Measurements from ENCODE around the gene CDC42BPA. TPM values are rescaled to one million over a fixed set of nuclear protein-coding genes. Genes with fewer than 3 reads are reported as not detected.
"Not testable (repeated sequence)": the region's sequence is repeated elsewhere in the genome, so short reads cannot be mapped to it uniquely, and the experiment has no call there.

The CDC42BPA gene
- total RNA-seq, 2 donors from 2014 or later = 1.2 to 2.5 TPM

DNA sequence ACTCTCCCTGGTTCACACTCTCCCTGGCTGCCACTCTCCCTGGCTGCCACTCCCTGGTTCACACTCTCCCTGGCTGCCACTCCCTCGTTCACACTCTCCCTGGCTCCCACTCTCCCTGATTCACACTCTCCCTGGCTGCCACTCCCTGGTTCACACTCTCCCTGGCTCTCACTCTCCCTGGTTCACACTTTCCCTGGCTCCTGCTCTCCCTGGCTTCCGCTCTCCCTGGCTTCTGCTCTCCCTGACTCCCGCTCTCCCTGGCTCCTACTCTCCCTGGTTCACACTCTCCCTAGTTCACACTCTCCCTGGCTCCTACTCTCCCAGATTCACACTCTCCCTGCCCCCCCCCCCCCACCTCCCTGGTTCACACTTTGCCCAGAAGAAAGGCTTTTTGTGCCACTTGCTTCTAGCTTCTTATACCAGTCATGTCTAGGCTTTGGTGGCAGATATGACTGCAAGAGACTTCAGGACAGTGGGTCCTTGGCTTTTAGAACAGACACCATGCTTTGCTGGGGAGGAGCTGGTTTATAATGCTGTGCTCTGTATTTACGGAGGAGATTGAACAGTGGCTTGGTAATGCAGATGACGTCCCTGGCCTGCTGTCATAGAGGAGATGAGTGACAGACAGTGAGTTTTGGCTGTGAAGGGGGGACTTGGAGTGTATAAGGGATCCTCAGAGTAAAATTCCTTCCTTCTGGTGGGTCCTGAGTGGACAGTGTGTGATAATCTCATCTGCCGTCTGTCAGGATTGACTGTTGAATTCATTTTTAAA is 361.2 kb downstream of the CDC42BPA start:
- Mint-ChIP-seq H3K36me3 (ENCODE audit: low read depth) (no peaks in the 10 kb centered on the region), H3K4me3 (no peak overlapping the region), H3K4me1 (peaks cover 25% of the 10 kb centered on the region), H3K27ac (no peak overlapping the region), H3K27me3 (no peaks in the 10 kb centered on the region)
- H3K9me3 ChIP-seq (ENCODE audit: control insufficient read depth, low read length, poor library complexity, severe bottlenecking) = no peaks in the 10 kb centered on the region
- ATAC-seq (no peak), DNase-seq (no peak)

DNA sequence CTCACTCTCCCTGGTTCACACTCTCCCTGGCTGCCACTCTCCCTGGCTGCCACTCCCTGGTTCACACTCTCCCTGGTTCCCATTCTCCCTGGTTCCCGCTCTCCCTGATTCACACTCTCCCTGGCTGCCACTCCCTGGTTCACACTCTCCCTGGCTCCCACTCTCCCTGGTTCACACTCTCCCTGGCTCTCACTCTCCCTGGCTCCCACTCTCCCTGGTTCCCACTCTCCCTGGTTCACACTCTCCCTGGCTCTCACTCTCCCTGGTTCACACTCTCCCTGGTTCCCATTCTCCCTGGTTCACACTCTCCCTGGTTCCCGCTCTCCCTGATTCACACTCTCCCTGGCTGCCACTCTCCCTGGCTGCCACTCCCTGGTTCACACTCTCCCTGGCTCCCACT is 362.4 kb downstream of the CDC42BPA start:
- DNase-seq; H3K4me3 Mint-ChIP-seq; ATAC-seq; H3K36me3 Mint-ChIP-seq (ENCODE audit: low read depth); H3K27ac Mint-ChIP-seq; H3K27me3 Mint-ChIP-seq; H3K9me3 ChIP-seq (ENCODE audit: control insufficient read depth, low read length, poor library complexity, severe bottlenecking): not testable (repeated sequence)
- peaks cover 30% of the 10 kb centered on the region for H3K4me1 Mint-ChIP-seq

GRCh38 chr1:226954777-226955176 is 363.5 kb downstream of the CDC42BPA start:
- no peak overlapping the region for H3K27ac Mint-ChIP-seq
- ATAC-seq (no peak), DNase-seq (no peak)
- no peak overlapping the region for H3K4me3 Mint-ChIP-seq
- peaks cover 32% of the 10 kb centered on the region for H3K4me1 Mint-ChIP-seq
- H3K36me3 Mint-ChIP-seq (ENCODE audit: low read depth) = no peaks in the 10 kb centered on the region
- no peaks in the 10 kb centered on the region for H3K9me3 ChIP-seq (ENCODE audit: control insufficient read depth, low read length, poor library complexity, severe bottlenecking)
- no peaks in the 10 kb centered on the region for H3K27me3 Mint-ChIP-seq

GRCh38 chr1:226954337-226954736 is 364.0 kb downstream of the CDC42BPA start:
- ATAC-seq (no peak), DNase-seq (no peak)
- Mint-ChIP-seq H3K36me3 (ENCODE audit: low read depth) (no peaks in the 10 kb centered on the region), H3K27me3 (no peaks in the 10 kb centered on the region), H3K4me3 (no peak overlapping the region), H3K27ac (no peak overlapping the region), H3K4me1 (peaks cover 29% of the 10 kb centered on the region)
- H3K9me3 ChIP-seq (ENCODE audit: control insufficient read depth, low read length, poor library complexity, severe bottlenecking) = no peaks in the 10 kb centered on the region

GRCh38 chr1:226953175-226953800 is 365.0 kb downstream of the CDC42BPA start:
- H3K4me1 Mint-ChIP-seq = peaks cover 24% of the 10 kb centered on the region
- H3K4me3 Mint-ChIP-seq = no peak overlapping the region

DNA sequence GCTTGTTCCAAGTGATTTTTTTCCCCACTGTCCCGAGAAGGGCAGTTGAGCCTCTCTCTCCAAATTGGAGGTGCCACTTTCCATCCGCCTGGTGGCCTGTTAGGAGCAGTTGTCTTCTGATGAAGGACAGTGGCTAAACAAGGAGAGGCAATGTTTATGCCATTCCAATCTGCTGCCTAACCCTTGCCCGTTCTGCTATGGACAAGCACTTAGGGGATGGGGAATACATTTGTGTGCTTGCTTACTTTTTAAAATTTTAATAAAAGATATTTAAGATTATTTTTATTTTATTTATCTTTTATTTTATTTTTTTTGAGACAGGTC is 366.2 kb downstream of the CDC42BPA start:
- no peak overlapping the region for H3K27ac Mint-ChIP-seq
- DNase-seq (no peak), ATAC-seq (no peak)
- H3K9me3 ChIP-seq (ENCODE audit: control insufficient read depth, low read length, poor library complexity, severe bottlenecking) = no peaks in the 10 kb centered on the region
- no peaks in the 10 kb centered on the region for H3K27me3 Mint-ChIP-seq
- no peak overlapping the region for H3K4me3 Mint-ChIP-seq
- H3K4me1 Mint-ChIP-seq = peaks cover 20% of the 10 kb centered on the region
- H3K36me3 Mint-ChIP-seq (ENCODE audit: low read depth) = no peaks in the 10 kb centered on the region

More at GRCh38 chr1:226953175-226953800, 365.0 kb downstream of the CDC42BPA start:
- H3K9me3 ChIP-seq (ENCODE audit: control insufficient read depth, low read length, poor library complexity, severe bottlenecking) = no peaks in the 10 kb centered on the region
- DNase-seq (no peak), ATAC-seq (no peak)
- H3K27ac Mint-ChIP-seq = no peak overlapping the region
- H3K27me3 Mint-ChIP-seq = no peaks in the 10 kb centered on the region
- H3K36me3 Mint-ChIP-seq (ENCODE audit: low read depth) = no peaks in the 10 kb centered on the region

GRCh38 chr1:226951286-226952117 is 366.8 kb downstream of the CDC42BPA start:
- H3K27ac Mint-ChIP-seq = no peak overlapping the region
- no peaks in the 10 kb centered on the region for H3K36me3 Mint-ChIP-seq (ENCODE audit: low read depth)
- no peak for ATAC-seq
- H3K4me3 Mint-ChIP-seq = no peak overlapping the region
- DNase-seq = no peak
- no peaks in the 10 kb centered on the region for H3K27me3 Mint-ChIP-seq
- no peaks in the 10 kb centered on the region for H3K9me3 ChIP-seq (ENCODE audit: control insufficient read depth, low read length, poor library complexity, severe bottlenecking)
- peaks cover 20% of the 10 kb centered on the region for H3K4me1 Mint-ChIP-seq

DNA sequence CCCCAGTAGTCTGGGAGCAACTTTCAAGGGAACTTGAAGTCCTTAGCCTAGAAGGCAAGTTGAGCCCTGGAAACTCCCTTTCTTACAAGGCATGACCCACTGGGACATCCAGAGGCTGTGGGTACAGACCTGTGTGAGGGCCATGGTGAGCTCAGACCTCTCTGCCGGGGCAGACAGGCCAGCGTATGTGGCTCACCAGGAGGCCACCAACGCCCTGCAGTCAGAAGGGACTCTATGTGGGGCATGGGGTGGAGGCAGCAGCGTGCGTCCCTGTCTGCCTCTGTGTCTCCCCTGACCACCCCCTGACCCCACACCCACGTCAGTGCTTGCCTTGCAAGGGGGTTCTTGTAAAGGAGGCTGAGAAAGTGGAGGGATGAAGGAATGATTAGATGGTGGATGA is 367.4 kb downstream of the CDC42BPA start:
- no peak for ATAC-seq
- Mint-ChIP-seq H3K27me3 (no peaks in the 10 kb centered on the region), H3K4me1 (peaks cover 20% of the 10 kb centered on the region), H3K4me3 (no peak overlapping the region), H3K36me3 (ENCODE audit: low read depth) (no peaks in the 10 kb centered on the region), H3K27ac (no peak overlapping the region)
- no peak for DNase-seq
- H3K9me3 ChIP-seq (ENCODE audit: control insufficient read depth, low read length, poor library complexity, severe bottlenecking) = no peaks in the 10 kb centered on the region

DNA sequence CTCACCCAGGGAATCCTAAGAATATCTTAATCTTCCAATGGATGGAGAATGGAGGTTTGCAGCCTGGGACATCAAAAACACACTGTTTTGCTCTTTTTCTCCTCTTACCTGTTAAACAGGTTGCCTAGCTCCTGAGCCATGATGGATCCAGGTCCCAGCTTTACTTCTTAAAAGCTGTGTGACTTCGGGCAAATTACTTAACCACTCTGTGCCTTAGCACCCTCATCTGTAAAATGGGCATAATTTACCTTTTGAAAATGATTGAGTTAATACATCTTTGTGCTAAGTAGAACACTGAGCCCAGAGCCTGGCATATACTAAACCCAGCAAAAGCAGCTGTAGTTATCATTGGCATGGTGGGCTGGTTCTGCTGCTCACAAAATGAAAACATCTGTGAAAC is 368.0 kb downstream of the CDC42BPA start:
- no peaks in the 10 kb centered on the region for H3K9me3 ChIP-seq (ENCODE audit: control insufficient read depth, low read length, poor library complexity, severe bottlenecking)
- Mint-ChIP-seq H3K4me1 (peaks cover 20% of the 10 kb centered on the region), H3K27ac (no peak overlapping the region), H3K27me3 (no peaks in the 10 kb centered on the region), H3K4me3 (no peak overlapping the region), H3K36me3 (ENCODE audit: low read depth) (no peaks in the 10 kb centered on the region)
- no peak for DNase-seq
- no peak for ATAC-seq

GRCh38 chr1:226949401-226949800 is 368.9 kb downstream of the CDC42BPA start:
- Mint-ChIP-seq H3K4me3 (no peak overlapping the region), H3K27ac (no peak overlapping the region), H3K27me3 (no peaks in the 10 kb centered on the region), H3K4me1 (peaks cover 27% of the 10 kb centered on the region), H3K36me3 (ENCODE audit: low read depth) (no peaks in the 10 kb centered on the region)
- no peak for DNase-seq
- ATAC-seq = no peak
- no peaks in the 10 kb centered on the region for H3K9me3 ChIP-seq (ENCODE audit: control insufficient read depth, low read length, poor library complexity, severe bottlenecking)

- ATAC-seq = no peak
- peaks cover 31% of the 10 kb centered on the region for H3K4me1 Mint-ChIP-seq
Measured at GRCh38 chr1:226948996-226949395, 369.3 kb downstream of the CDC42BPA start.

GRCh38 chr1:226948480-226948879 is 369.8 kb downstream of the CDC42BPA start:
- Mint-ChIP-seq H3K4me3 (no peak overlapping the region), H3K4me1 (peaks cover 36% of the 10 kb centered on the region), H3K27ac (no peak overlapping the region), H3K36me3 (ENCODE audit: low read depth) (no peaks in the 10 kb centered on the region), H3K27me3 (no peaks in the 10 kb centered on the region)
- H3K9me3 ChIP-seq (ENCODE audit: control insufficient read depth, low read length, poor library complexity, severe bottlenecking) = no peaks in the 10 kb centered on the region
- DNase-seq (no peak), ATAC-seq (no peak)

More at GRCh38 chr1:226948996-226949395, 369.3 kb downstream of the CDC42BPA start:
- H3K4me3 Mint-ChIP-seq = no peak overlapping the region
- H3K36me3 Mint-ChIP-seq (ENCODE audit: low read depth) = no peaks in the 10 kb centered on the region
- no peak overlapping the region for H3K27ac Mint-ChIP-seq
- no peaks in the 10 kb centered on the region for H3K9me3 ChIP-seq (ENCODE audit: control insufficient read depth, low read length, poor library complexity, severe bottlenecking)
- H3K27me3 Mint-ChIP-seq = no peaks in the 10 kb centered on the region
- no peak for DNase-seq

DNA sequence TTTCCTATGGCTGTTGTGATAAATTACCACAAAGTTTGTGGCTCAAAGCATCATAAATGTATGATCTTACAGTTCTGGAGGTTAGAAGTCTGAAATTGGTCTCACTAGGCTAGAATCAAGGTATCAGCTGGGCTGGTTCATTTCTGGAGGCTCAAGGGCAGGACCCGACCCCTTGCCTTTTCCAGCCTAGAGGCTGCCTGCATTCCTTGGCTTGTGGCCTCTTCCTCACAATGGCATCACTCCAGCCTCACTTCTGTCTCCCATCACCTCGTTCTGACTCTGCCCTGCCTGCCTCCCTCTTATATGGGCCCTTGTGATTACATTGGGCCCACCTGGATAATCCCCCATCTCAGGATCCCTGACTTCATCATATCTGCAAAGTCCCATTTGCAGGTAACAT is 370.2 kb downstream of the CDC42BPA start:
- H3K4me1 Mint-ChIP-seq = peaks cover 36% of the 10 kb centered on the region
- H3K9me3 ChIP-seq (ENCODE audit: control insufficient read depth, low read length, poor library complexity, severe bottlenecking) = no peaks in the 10 kb centered on the region
- ATAC-seq = no peak
- no peak overlapping the region for H3K27ac Mint-ChIP-seq
- H3K27me3 Mint-ChIP-seq = no peaks in the 10 kb centered on the region
- no peak overlapping the region for H3K4me3 Mint-ChIP-seq
- no peak for DNase-seq
- H3K36me3 Mint-ChIP-seq (ENCODE audit: low read depth) = no peaks in the 10 kb centered on the region

All from T-helper 17 cell (primary cell).